K562 (cell line): ENCODE data around the gene DLGAP1. TPM values are rescaled to one million over a fixed set of nuclear protein-coding genes. Genes with fewer than 3 reads are reported as not detected.
A peak's percentile ranks its signal among the peaks of the same experiment; 100 is the strongest.

Experiments
- ARNT ChIP-seq, 2 experiments: fragments of 450-650 bp; IDR thresholded peaks; 2 replicates each; pipeline ENCODE4 v1.6.1; 2016; ENCODE audit warnings: mild to moderate bottlenecking in 1 of 2
- CREB3L1 ChIP-seq: fragments of 450-650 bp; IDR thresholded peaks from 2 replicates; pipeline ENCODE4 v1.6.1; 2014; ENCODE audit warnings: low read depth, mild to moderate bottlenecking, moderate library complexity, borderline replicate concordance
- E2F8 ChIP-seq: fragments of 450-650 bp; IDR thresholded peaks from 2 replicates; pipeline ENCODE4 v1.7.1; 2018; ENCODE audit warnings: mild to moderate bottlenecking, low read depth; ENCODE audit not compliant: partially characterized antibody
- ELF4 ChIP-seq: fragments of 450-650 bp; formaldehyde crosslinking; IDR thresholded peaks from 2 replicates; pipeline ENCODE4 v1.4.0; 2022; ENCODE audit warnings: missing genetic modification characterization
- ERF ChIP-seq: fragments of 450-650 bp; formaldehyde crosslinking; IDR thresholded peaks from 2 replicates; pipeline ENCODE4 v1.4.0; 2020; ENCODE audit warnings: mild to moderate bottlenecking, mixed read lengths
- MTA1 ChIP-seq: fragments of 450-650 bp; IDR thresholded peaks from 2 replicates; pipeline ENCODE4 v1.6.1; 2017; ENCODE audit warnings: borderline replicate concordance
- RBM39 ChIP-seq: fragments of 200-400 bp; formaldehyde crosslinking; optimal IDR thresholded peaks from 2 replicates; pipeline ENCODE3; 2018; ENCODE audit warnings: low read depth, low read length
- SNIP1 ChIP-seq: fragments of 450-650 bp; IDR thresholded peaks from 2 replicates; pipeline ENCODE4 v1.7.1; 2017; ENCODE audit warnings: low read depth, mild to moderate bottlenecking
- SRSF1 ChIP-seq: fragments of 200-400 bp; formaldehyde crosslinking; IDR thresholded peaks from 2 replicates; pipeline ENCODE4 v1.6.1; 2017; ENCODE audit warnings: mild to moderate bottlenecking, low read depth, low read length, moderate library complexity
- TAF7 ChIP-seq: fragments of 450-650 bp; IDR thresholded peaks from 2 replicates; pipeline ENCODE4 v1.6.1; 2016; ENCODE audit warnings: missing genetic modification characterization, missing compliant biosample characterization
- TCF7L2 ChIP-seq: fragments of 150-350 bp; IDR thresholded peaks from 2 replicates; pipeline ENCODE4 v1.6.1; 2016; ENCODE audit warnings: low read depth, mild to moderate bottlenecking, low read length, moderate library complexity
- TCFL5 ChIP-seq: fragments of 250-450 bp; sonication (Bioruptor Pico); conservative IDR thresholded peaks from 2 replicates; pipeline ENCODE4 v1.6.1; 2021; ENCODE audit warnings: mild to moderate bottlenecking, moderate library complexity, matching md5 sums
- TRIM24 ChIP-seq, 2 experiments: fragments of 450-650 bp; IDR thresholded peaks; 2 replicates each; pipeline ENCODE4 v1.6.1; 2016
- ZBTB33 ChIP-seq: sonication (generic); formaldehyde crosslinking; IDR thresholded peaks from 2 replicates; pipeline ENCODE4 v1.8.1; 2023; ENCODE audit warnings: mild to moderate bottlenecking, missing genetic modification reagents
- ZBTB9 ChIP-seq: fragments of 450-650 bp; formaldehyde crosslinking; IDR thresholded peaks from 2 replicates; pipeline ENCODE4 v1.4.0; 2020; ENCODE audit warnings: mild to moderate bottlenecking, moderate library complexity
- ZNF143 ChIP-seq: sonication (generic); formaldehyde crosslinking; IDR thresholded peaks from 2 replicates; pipeline ENCODE4 v1.9.0; 2022; ENCODE audit warnings: mild to moderate bottlenecking, missing genetic modification reagents
- ZNF57 ChIP-seq: fragments of 450-650 bp; formaldehyde crosslinking; IDR thresholded peaks from 2 replicates; pipeline ENCODE4 v1.4.0; 2020; ENCODE audit warnings: mild to moderate bottlenecking, moderate library complexity
- polyA plus RNA-seq, 8 experiments: library from polyadenylated mRNA; depleted of rRNA in 4 of 8; stranded (reverse) in 5 of 8; unstranded in 3 of 8; fragments of >200 nt; fragmentation: Nextera tagmentation in 2 of 8; fragmentation: Illumina TruSeq in 1 of 8; extraction: Ambion mirVana in 2 of 8; extraction: Trizol in 1 of 8; gene quantifications; 2 replicates each; pipeline versions ENCODE4 v1.2.1 to v1.2.3, GENCODE V29; 2011 to 2014; ENCODE audit warnings: inconsistent platforms in 1 of 8, missing spikeins in 1 of 8
- total RNA-seq, 7 experiments: library from RNA; depleted of rRNA in 6 of 7; stranded (reverse); fragments of >200 nt in 6 of 7; fragmentation: Illumina TruSeq in 2 of 7; extraction: Trizol in 2 of 7; gene quantifications; 2 replicates each; pipeline versions ENCODE4 v1.2.1 to v1.2.3, GENCODE V29; 2011 to 2021; ENCODE audit warnings: low replicate concordance in 1 of 7
- TF ChIP-seq, protein P1 (sequence below), 3 experiments: IDR thresholded peaks in 2 of 3; conservative IDR thresholded peaks in 1 of 3; 2 replicates each; pipeline ENCODE4 v1.5.1; 2011 to 2012; ENCODE audit warnings: low read length in 3 of 3, mild to moderate bottlenecking in 3 of 3, control low read depth in 2 of 3, improper control_type of control experiment in 1 of 3, inconsistent platforms in 1 of 3, low read depth in 1 of 3, mixed read lengths in 1 of 3, moderate library complexity in 1 of 3; ENCODE audit not compliant: insufficient read depth in 2 of 3

DLGAP1 gene
- total and polyA plus RNA-seq, 9 of the 15 experiments (the other 6 are each of a cell fraction or from before 2014, with no cell fraction given), result 0.04 to 0.22 (median 0.08) TPM

GRCh38 chr18:3526421-3527354 lies 928.4 kb downstream of the DLGAP1 start (continued):
- TF ChIP-seq ZBTB33 (CRISPR knock-in tag) (no peak), SNIP1 (no peak), ZNF143 (no peak), TRIM24 (IDR thresholded peaks at IDR 0.05) (peak; percentile 87), RBM39 (no peak), E2F8 (no peak), ELF4 (CRISPR knock-in tag) (no peak), ARNT (IDR thresholded peaks at IDR 0.05) (peak; percentile 65 to 76; a peak in 3 of 4 replicates), SRSF1 (no peak), TCF7L2 (no peak), TAF7 (tag) (no peak), ERF (CRISPR knock-in tag) (no peak), CREB3L1 (no peak), ZBTB9 (CRISPR knock-in tag) (no peak), TCFL5 (CRISPR knock-in tag) (no peak), ZNF57 (CRISPR knock-in tag) (no peak), MTA1 (peak; percentile 40; the same call in 1 of the 2 replicates)
- TF ChIP-seq, protein P1, sequence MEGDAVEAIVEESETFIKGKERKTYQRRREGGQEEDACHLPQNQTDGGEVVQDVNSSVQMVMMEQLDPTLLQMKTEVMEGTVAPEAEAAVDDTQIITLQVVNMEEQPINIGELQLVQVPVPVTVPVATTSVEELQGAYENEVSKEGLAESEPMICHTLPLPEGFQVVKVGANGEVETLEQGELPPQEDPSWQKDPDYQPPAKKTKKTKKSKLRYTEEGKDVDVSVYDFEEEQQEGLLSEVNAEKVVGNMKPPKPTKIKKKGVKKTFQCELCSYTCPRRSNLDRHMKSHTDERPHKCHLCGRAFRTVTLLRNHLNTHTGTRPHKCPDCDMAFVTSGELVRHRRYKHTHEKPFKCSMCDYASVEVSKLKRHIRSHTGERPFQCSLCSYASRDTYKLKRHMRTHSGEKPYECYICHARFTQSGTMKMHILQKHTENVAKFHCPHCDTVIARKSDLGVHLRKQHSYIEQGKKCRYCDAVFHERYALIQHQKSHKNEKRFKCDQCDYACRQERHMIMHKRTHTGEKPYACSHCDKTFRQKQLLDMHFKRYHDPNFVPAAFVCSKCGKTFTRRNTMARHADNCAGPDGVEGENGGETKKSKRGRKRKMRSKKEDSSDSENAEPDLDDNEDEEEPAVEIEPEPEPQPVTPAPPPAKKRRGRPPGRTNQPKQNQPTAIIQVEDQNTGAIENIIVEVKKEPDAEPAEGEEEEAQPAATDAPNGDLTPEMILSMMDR (IDR thresholded peaks at IDR 0.05 in 2 of 3, conservative IDR thresholded peaks at IDR 0.05 in 1 of 3; ENCODE audit: insufficient read depth in 2 of 3, low read depth in 1 of 3, low read length in 3 of 3), result no peak
